Measurements from ENCODE around the gene ENTPD8.
"Not testable (repeated sequence)": the region's sequence is repeated elsewhere in the genome, so short reads cannot be mapped to it uniquely, and the experiment has no call there.

Gene ENTPD8

GRCh38 chr9:137390553-137391410, 50.4 kb downstream of the ENTPD8 start:
- no peak for DNase-seq

GRCh38 chr9:137389428-137389746, 51.8 kb downstream of the ENTPD8 start:
- DNase-seq = no peak

- DNase-seq = no peak
Measured at GRCh38 chr9:137388589-137389427, 52.3 kb downstream of the ENTPD8 start.

GRCh38 chr9:137387891-137388560, 53.1 kb downstream of the ENTPD8 start:
- DNase-seq = no peak

- no peak for DNase-seq
Measured at GRCh38 chr9:137387114-137387890, 53.9 kb downstream of the ENTPD8 start.

- not testable (repeated sequence) for DNase-seq
Measured at GRCh38 chr9:137386507-137387113, 54.5 kb downstream of the ENTPD8 start.

- no peak for DNase-seq
Measured at GRCh38 chr9:137385061-137385655, 56.0 kb downstream of the ENTPD8 start.

Measured in amniotic stem cell (primary cell).